PFSK-1 (cell line): ENCODE data around the gene JAKMIP1.

Experiments
- FOXP2 ChIP-seq: optimal IDR thresholded peaks from 2 replicates; pipeline ENCODE3; 2011; ENCODE audit warnings: borderline replicate concordance, control low read depth, inconsistent platforms; ENCODE audit not compliant: insufficient read depth; ENCODE audit errors: extremely low read length, extremely low read depth
- POLR2AphosphoS5 ChIP-seq: IDR thresholded peaks from 2 replicates; pipeline ENCODE4 v1.6.1; 2012; ENCODE audit warnings: low read depth, mild to moderate bottlenecking, control low read depth, low read length, moderate library complexity
- REST ChIP-seq, 2 experiments: IDR thresholded peaks; 2 replicates each; pipeline versions ENCODE4 v1.6.1 to v1.8.0; 2011 to 2012; ENCODE audit warnings: low read depth in 2 of 2, low read length in 2 of 2, control low read depth in 1 of 2, inconsistent platforms in 1 of 2, mild to moderate bottlenecking in 1 of 2, moderate library complexity in 1 of 2; ENCODE audit not compliant: insufficient read depth in 1 of 2
- SIN3A ChIP-seq: IDR thresholded peaks from 2 replicates; pipeline ENCODE4 v1.6.1; 2012; ENCODE audit warnings: mild to moderate bottlenecking, low read length, moderate library complexity, borderline replicate concordance; ENCODE audit not compliant: insufficient read depth
- TAF1 ChIP-seq: IDR thresholded peaks from 2 replicates; pipeline ENCODE4 v1.6.1; 2012; ENCODE audit warnings: low read length, control low read depth, borderline replicate concordance; ENCODE audit not compliant: insufficient read depth

JAKMIP1 gene

GRCh38 chr4:6229671-6230501 is 29.5 kb upstream of the JAKMIP1 start:
- no peak for TF ChIP-seq SIN3A
- no peak for TF ChIP-seq FOXP2
- no peak for TF ChIP-seq POLR2AphosphoS5

- TF ChIP-seq REST (IDR thresholded peaks at IDR 0.05; ENCODE audit: insufficient read depth in 1 of 2, low read depth in 2 of 2, low read length in 2 of 2) (no peak), POLR2AphosphoS5 (no peak), FOXP2 (no peak), SIN3A (no peak), TAF1 (no peak)
Observed at GRCh38 chr4:6229095-6229494, 28.7 kb upstream of the JAKMIP1 start.

GRCh38 chr4:6228158-6229067 is 28.1 kb upstream of the JAKMIP1 start:
- TF ChIP-seq SIN3A (no peak), FOXP2 (no peak), REST (IDR thresholded peaks at IDR 0.05; ENCODE audit: insufficient read depth in 1 of 2, low read depth in 2 of 2, low read length in 2 of 2) (no peak), POLR2AphosphoS5 (no peak), TAF1 (no peak)

- TF ChIP-seq SIN3A (no peak), POLR2AphosphoS5 (no peak), TAF1 (no peak), FOXP2 (no peak), REST (IDR thresholded peaks at IDR 0.05; ENCODE audit: insufficient read depth in 1 of 2, low read depth in 2 of 2, low read length in 2 of 2) (no peak)
Observed at GRCh38 chr4:6227412-6228157, 27.2 kb upstream of the JAKMIP1 start.

- TF ChIP-seq REST (IDR thresholded peaks at IDR 0.05; ENCODE audit: insufficient read depth in 1 of 2, low read depth in 2 of 2, low read length in 2 of 2) = no peak
- no peak for TF ChIP-seq FOXP2
- no peak for TF ChIP-seq SIN3A
- no peak for TF ChIP-seq POLR2AphosphoS5
- no peak for TF ChIP-seq TAF1
Observed at GRCh38 chr4:6226506-6226905, 26.2 kb upstream of the JAKMIP1 start.
